Effector memory CD4-positive, alpha-beta T cell (primary cell): ENCODE results near the gene CNTN5.

Source experiments
- DNase-seq, 3 donors: peaks; one replicate each; pipeline ENCODE4 v3.0.0-alpha.2; 2020
- H3K27ac ChIP-seq: 2 replicates; pipeline ENCODE4 v1.7.0; 2013; ENCODE audit warnings: mild to moderate bottlenecking, low read length, moderate library complexity; ENCODE audit not compliant: insufficient read depth, poor library complexity, severe bottlenecking
- H3K27me3 ChIP-seq: replicated peaks from 2 replicates; pipeline ENCODE4 v1.7.0; 2013; ENCODE audit warnings: mild to moderate bottlenecking, low read length; ENCODE audit not compliant: insufficient read depth, control insufficient read depth, poor library complexity, severe bottlenecking
- H3K36me3 ChIP-seq: 2 replicates; pipeline ENCODE4 v1.7.0; 2013; ENCODE audit warnings: mild to moderate bottlenecking, low read length, moderate library complexity; ENCODE audit not compliant: control insufficient read depth, insufficient read depth
- H3K4me1 ChIP-seq: 2 replicates; pipeline ENCODE4 v1.7.0; 2013; ENCODE audit warnings: low read length, mild to moderate bottlenecking; ENCODE audit not compliant: control insufficient read depth, insufficient read depth, poor library complexity, severe bottlenecking
- H3K4me3 ChIP-seq: 2 replicates; pipeline ENCODE4 v1.7.0; 2013; ENCODE audit warnings: low read length, low read depth, mild to moderate bottlenecking; ENCODE audit not compliant: insufficient read depth, poor library complexity, severe bottlenecking
- H3K9me3 ChIP-seq: 2 replicates; pipeline ENCODE4 v1.7.0; 2013; ENCODE audit warnings: mild to moderate bottlenecking, low read length, moderate library complexity; ENCODE audit not compliant: control insufficient read depth

The CNTN5 gene

DNA sequence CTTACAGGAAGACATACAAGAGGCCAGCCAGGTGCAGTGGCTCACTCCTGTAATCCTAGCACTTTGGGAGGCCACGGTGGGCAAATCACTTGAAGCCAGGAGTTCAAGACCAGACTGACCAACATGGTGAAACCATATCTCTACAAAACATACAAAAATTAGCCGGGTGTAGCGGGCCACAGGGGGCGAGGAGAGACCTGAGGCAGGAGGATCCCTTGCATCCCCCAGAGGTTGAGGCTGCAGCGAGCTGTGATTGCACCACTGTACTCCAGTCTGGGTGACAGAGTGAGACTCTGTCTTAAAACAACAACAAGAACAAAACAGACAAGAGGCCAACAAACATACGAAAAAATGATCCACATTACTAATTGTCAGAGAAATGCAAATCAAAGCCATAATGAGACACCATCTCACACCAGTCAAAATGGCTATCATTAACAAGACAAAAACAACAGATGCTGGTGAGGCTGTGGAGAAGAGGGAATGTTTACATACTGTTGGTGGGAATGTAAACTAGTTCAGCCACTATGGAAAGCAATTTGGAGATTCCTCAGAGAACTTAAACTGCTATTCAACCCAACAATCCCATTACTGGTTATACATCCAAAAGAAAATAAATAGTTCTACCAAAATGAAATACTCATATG, 1167.5 kb downstream of the CNTN5 start:
- Histone ChIP-seq H3K4me3 (no peak overlapping the region), H3K36me3 (no peaks in the 10 kb centered on the region), H3K27me3 (no peaks in the 10 kb centered on the region), H3K27ac (no peak overlapping the region), H3K9me3 (no peaks in the 10 kb centered on the region), H3K4me1 (no peaks in the 10 kb centered on the region)
- no peak for DNase-seq

DNA sequence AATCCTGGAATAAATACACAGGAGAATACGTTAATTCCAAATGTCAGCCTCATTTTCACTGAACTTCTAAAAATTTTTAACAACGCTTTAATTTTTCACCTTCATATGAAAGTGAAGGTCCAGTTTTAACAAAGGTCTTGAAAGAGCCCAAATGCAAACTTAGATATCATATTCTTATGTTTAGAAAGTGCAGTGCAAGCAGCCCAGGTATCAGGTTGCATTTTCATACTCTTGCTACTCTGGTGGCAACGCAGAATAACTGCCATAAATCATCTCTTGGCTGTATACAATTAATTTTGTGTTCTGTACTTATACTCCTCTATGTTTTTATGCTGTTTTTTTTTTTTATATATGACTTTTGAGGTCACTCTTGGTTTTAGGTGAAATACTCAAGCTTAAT, 1169.6 kb downstream of the CNTN5 start:
- Histone ChIP-seq H3K4me1 (no peaks in the 10 kb centered on the region), H3K36me3 (no peaks in the 10 kb centered on the region), H3K27me3 (no peaks in the 10 kb centered on the region), H3K4me3 (no peak overlapping the region), H3K9me3 (no peaks in the 10 kb centered on the region), H3K27ac (no peak overlapping the region)
- no peak for DNase-seq

DNA sequence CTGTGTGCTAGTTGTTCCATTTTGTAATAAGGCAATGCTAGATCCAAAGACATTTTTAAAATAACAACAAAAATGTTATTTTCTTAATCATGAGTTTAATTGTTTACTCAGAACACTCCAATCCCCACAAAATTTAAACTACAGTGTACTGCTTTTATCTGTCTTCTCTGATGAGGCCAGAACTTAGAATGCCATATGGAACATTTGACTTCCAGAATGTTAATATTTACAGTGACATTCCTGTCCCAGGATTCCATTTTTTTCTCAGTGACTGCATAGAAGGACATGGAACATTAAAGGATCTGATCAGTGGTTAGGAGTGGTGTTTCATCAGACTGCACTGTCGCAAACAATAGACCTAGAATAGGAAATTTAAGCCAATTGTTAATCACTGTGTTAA, 1171.4 kb downstream of the CNTN5 start:
- H3K27ac ChIP-seq, result no peak overlapping the region
- H3K27me3 ChIP-seq, result no peaks in the 10 kb centered on the region
- no peaks in the 10 kb centered on the region for H3K9me3 ChIP-seq
- H3K4me3 ChIP-seq, result no peak overlapping the region
- DNase-seq, result no peak
- H3K36me3 ChIP-seq, result no peaks in the 10 kb centered on the region
- no peaks in the 10 kb centered on the region for H3K4me1 ChIP-seq

DNA sequence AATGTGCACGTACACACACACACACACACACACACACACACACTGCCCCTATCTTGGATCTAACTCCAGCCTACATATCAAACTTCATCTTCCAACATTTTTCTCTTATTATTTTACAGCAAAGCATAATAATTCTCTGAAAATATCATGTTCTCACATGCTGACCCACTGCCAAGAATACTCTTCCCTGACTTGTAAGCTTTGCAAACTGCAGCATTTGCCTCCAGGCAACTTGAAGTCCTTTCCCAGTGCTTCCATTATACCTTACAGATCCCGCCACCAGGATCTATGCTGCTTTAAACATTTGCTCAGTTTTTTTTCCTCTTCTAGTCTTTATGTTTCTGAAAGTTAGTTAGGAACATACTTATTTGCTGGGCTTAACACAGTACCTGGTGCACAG, 1183.0 kb downstream of the CNTN5 start:
- H3K27ac ChIP-seq, result no peak overlapping the region
- no peaks in the 10 kb centered on the region for H3K27me3 ChIP-seq
- DNase-seq, result no peak
- H3K9me3 ChIP-seq, result peaks cover 4% of the 10 kb centered on the region
- H3K36me3 ChIP-seq, result no peaks in the 10 kb centered on the region
- H3K4me1 ChIP-seq, result no peaks in the 10 kb centered on the region
- H3K4me3 ChIP-seq, result no peak overlapping the region

DNA sequence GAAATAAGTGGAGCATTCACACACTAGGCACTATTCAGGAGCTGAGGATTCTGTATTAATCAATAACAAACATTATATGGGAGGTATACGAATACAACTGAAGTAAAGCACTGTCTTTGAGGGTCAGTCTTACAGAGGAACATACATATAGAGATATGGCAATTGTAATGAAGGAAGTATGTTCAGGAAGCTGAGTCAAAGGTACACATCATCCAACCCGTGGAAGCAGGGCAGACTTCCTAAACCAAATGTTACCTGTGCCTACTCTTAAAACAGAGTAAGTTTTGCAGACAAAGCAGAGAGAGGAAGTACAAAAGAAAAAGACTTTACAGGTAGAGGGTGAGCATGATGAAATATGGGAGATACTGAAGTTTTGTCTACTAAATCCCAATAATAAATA, 1185.2 kb downstream of the CNTN5 start:
- no peak for DNase-seq
- no peaks in the 10 kb centered on the region for H3K4me1 ChIP-seq
- no peak overlapping the region for H3K4me3 ChIP-seq

DNA sequence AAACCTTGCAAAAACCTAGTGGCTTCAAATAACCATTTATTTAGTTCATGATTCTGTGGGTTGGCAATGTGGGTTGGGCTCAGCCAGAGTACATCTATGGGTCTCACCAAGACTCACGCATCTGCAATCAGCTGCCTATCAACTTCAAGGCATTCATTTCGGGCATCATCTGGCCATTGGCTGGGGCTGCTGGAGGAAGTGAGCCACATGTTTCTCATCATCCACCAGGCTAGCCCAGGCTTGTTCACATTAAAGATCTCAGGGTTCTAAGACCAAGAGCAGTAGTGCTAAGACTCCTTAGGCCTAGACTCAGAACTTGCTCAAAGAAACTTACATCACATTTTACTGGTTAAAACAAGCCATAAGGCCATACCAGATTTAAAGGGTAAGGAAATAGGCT, 1187.5 kb downstream of the CNTN5 start:
- no peak for DNase-seq
- no peaks in the 10 kb centered on the region for H3K27me3 ChIP-seq
- H3K4me3 ChIP-seq, result no peak overlapping the region
- no peaks in the 10 kb centered on the region for H3K4me1 ChIP-seq
- H3K36me3 ChIP-seq, result no peaks in the 10 kb centered on the region
- no peak overlapping the region for H3K27ac ChIP-seq
- no peaks in the 10 kb centered on the region for H3K9me3 ChIP-seq

More for the DNA sequence above, 1185.2 kb downstream of the CNTN5 start:
- no peaks in the 10 kb centered on the region for H3K36me3 ChIP-seq
- no peaks in the 10 kb centered on the region for H3K9me3 ChIP-seq
- H3K27ac ChIP-seq, result no peak overlapping the region
- H3K27me3 ChIP-seq, result no peaks in the 10 kb centered on the region

DNA sequence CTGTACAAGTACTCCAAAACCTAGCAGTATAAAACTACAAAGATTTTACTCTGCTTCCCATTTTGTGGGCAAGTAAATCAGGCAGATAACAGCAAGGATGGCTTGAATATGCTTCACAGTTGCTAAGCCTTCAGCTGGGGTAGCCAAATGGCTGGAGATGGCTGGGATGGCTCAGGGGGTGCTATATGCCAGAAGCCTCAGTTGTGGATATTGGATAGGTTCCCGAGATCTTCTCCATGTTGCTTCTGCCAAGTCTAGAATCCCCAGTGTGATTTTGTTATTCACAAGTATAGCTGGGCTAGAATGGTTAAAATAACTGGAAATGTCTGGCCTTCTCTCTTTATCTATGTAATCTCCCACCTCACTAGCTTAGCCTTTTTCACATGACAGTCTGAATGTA, 1194.0 kb downstream of the CNTN5 start:
- Histone ChIP-seq H3K27me3 (no peaks in the 10 kb centered on the region), H3K4me3 (no peak overlapping the region), H3K36me3 (no peaks in the 10 kb centered on the region), H3K27ac (no peak overlapping the region), H3K9me3 (no peaks in the 10 kb centered on the region), H3K4me1 (no peaks in the 10 kb centered on the region)
- no peak for DNase-seq

DNA sequence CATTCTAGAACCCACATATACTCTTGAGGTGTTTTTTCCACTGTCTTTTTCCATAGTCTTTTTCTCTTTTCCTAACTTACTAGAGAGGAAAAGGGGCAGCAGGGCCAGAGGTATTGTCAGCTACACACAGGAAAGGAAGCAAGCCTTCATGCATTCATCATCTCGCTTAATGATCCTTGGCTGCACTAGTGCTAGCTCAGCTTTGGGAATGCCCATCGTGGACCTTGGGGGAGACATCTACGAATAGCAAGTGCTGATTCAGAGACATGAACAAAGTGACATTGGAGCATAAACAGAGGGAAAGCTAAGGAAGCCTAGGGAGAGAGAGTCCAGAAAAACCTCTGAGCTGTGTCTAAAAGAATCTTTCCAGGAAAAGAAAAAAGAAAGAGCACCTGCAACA, 1200.1 kb downstream of the CNTN5 start:
- H3K4me3 ChIP-seq, result no peak overlapping the region
- no peak overlapping the region for H3K27ac ChIP-seq
- no peaks in the 10 kb centered on the region for H3K36me3 ChIP-seq
- no peaks in the 10 kb centered on the region for H3K27me3 ChIP-seq
- H3K4me1 ChIP-seq, result no peaks in the 10 kb centered on the region
- no peaks in the 10 kb centered on the region for H3K9me3 ChIP-seq
- DNase-seq, result no peak

DNA sequence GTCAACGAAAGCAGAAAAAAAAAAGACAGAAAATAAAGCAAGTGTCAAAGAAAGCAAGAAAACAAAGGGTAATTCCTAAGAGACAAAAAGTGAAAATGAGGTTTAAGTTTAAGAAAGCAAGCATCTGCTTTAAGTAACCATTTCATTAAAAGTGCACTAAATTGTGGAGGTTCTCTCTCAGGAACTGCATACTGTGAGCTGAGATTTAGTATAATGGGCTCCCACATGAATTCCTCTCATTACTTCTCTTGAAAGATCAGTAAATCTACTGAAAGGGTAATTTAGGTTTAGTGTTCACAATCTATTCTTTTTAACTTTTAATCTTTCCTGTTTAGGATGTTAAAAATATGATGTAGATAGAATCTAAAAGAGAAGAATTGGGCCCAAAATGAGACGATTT, 1201.0 kb downstream of the CNTN5 start:
- Histone ChIP-seq H3K36me3 (no peaks in the 10 kb centered on the region), H3K4me3 (no peak overlapping the region), H3K27me3 (no peaks in the 10 kb centered on the region), H3K9me3 (no peaks in the 10 kb centered on the region), H3K4me1 (no peaks in the 10 kb centered on the region), H3K27ac (no peak overlapping the region)
- no peak for DNase-seq

DNA sequence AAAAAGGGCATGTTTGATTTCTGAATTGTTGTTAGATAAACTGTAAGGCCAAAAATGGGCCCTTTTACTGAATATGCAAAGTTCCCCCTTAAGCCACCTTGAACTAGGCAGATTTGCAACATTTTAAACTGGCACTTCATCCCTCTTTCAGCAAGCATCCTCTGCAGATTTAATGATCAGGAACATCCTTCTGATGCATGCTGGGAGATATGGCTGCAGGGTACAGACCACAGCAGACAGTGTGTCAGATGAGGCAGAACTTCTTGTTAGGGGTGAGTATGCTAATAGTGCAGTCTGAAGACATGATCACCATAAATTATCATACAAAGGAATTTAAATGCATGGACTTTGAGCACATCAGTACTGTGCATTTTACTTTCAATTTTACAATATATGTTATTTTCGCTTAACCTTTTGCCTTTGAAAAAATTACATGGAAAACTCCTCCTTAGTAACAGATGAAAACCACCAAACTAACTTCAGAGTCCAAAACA, 1203.8 kb downstream of the CNTN5 start:
- no peak for DNase-seq
- Histone ChIP-seq H3K9me3 (no peaks in the 10 kb centered on the region), H3K4me1 (no peaks in the 10 kb centered on the region), H3K27ac (no peak overlapping the region), H3K4me3 (no peak overlapping the region), H3K36me3 (no peaks in the 10 kb centered on the region), H3K27me3 (no peaks in the 10 kb centered on the region)
